GM12874 (cell line): Measurements from ENCODE around the gene LRBA.

Experiments
- CTCF ChIP-seq: IDR thresholded peaks from 2 replicates; pipeline ENCODE4 v1.5.1; 2011; ENCODE audit warnings: low read depth, mild to moderate bottlenecking, control low read depth, low read length, moderate library complexity; ENCODE audit not compliant: insufficient read depth

The LRBA gene

GRCh38 chr4:150315691-150316090, 699.4 kb downstream of the LRBA start:
- TF ChIP-seq CTCF, result no peak

GRCh38 chr4:150315175-150315574, 699.9 kb downstream of the LRBA start:
- TF ChIP-seq CTCF, result no peak

GRCh38 chr4:150314031-150314430, 701.1 kb downstream of the LRBA start:
- TF ChIP-seq CTCF, result no peak

GRCh38 chr4:150310159-150310895, 704.8 kb downstream of the LRBA start:
- no peak for TF ChIP-seq CTCF

GRCh38 chr4:150308824-150309472, 706.1 kb downstream of the LRBA start:
- no peak for TF ChIP-seq CTCF

GRCh38 chr4:150306719-150307118, 708.4 kb downstream of the LRBA start:
- TF ChIP-seq CTCF, result no peak

GRCh38 chr4:150305995-150306394, 709.1 kb downstream of the LRBA start:
- TF ChIP-seq CTCF, result no peak
